Measurements from ENCODE around the gene C19orf67.

DNA sequence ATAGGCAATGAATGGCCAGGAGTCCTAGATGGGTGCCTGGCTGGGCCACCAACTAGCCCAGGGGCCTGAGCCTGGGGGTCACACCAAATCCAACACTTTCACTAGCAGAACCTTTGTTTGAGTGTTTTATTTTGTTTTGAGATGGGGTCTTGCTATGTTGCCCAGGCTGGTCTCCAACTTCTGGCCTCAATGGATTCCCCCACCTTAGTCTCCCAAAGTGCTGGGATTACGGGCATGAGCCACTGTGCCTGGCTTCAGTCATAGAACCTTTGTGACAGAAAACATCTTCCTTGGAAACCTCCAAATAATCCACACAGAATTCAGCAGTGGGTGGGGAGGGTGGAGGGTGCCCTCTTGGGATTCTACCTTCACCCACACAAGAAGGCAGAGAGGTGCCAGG is 25.9 kb upstream of the C19orf67 start:
- TF ChIP-seq, protein P1, sequence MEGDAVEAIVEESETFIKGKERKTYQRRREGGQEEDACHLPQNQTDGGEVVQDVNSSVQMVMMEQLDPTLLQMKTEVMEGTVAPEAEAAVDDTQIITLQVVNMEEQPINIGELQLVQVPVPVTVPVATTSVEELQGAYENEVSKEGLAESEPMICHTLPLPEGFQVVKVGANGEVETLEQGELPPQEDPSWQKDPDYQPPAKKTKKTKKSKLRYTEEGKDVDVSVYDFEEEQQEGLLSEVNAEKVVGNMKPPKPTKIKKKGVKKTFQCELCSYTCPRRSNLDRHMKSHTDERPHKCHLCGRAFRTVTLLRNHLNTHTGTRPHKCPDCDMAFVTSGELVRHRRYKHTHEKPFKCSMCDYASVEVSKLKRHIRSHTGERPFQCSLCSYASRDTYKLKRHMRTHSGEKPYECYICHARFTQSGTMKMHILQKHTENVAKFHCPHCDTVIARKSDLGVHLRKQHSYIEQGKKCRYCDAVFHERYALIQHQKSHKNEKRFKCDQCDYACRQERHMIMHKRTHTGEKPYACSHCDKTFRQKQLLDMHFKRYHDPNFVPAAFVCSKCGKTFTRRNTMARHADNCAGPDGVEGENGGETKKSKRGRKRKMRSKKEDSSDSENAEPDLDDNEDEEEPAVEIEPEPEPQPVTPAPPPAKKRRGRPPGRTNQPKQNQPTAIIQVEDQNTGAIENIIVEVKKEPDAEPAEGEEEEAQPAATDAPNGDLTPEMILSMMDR (IDR thresholded peaks at IDR 0.05) = no peak
- no peak for TF ChIP-seq EP300 (IDR thresholded peaks at IDR 0.05)
- no peak for TF ChIP-seq POLR2AphosphoS5 (IDR thresholded peaks at IDR 0.05)
- TF ChIP-seq POLR2A (IDR thresholded peaks at IDR 0.05; ENCODE audit: low read depth) = no peak
